Stromal cell of bone marrow (primary cell): ENCODE data around the gene OR7G1.
"Not testable (repeated sequence)": the region's sequence is repeated elsewhere in the genome, so short reads cannot be mapped to it uniquely, and the experiment has no call there.

Source experiments
- DNase-seq: peaks from one replicate; pipeline ENCODE4 v3.0.0-alpha.2; 2012; ENCODE audit warnings: low read depth

OR7G1 gene

GRCh38 chr19:9076901-9077300 lies 38.7 kb downstream of the OR7G1 start:
- DNase-seq: no peak

DNA sequence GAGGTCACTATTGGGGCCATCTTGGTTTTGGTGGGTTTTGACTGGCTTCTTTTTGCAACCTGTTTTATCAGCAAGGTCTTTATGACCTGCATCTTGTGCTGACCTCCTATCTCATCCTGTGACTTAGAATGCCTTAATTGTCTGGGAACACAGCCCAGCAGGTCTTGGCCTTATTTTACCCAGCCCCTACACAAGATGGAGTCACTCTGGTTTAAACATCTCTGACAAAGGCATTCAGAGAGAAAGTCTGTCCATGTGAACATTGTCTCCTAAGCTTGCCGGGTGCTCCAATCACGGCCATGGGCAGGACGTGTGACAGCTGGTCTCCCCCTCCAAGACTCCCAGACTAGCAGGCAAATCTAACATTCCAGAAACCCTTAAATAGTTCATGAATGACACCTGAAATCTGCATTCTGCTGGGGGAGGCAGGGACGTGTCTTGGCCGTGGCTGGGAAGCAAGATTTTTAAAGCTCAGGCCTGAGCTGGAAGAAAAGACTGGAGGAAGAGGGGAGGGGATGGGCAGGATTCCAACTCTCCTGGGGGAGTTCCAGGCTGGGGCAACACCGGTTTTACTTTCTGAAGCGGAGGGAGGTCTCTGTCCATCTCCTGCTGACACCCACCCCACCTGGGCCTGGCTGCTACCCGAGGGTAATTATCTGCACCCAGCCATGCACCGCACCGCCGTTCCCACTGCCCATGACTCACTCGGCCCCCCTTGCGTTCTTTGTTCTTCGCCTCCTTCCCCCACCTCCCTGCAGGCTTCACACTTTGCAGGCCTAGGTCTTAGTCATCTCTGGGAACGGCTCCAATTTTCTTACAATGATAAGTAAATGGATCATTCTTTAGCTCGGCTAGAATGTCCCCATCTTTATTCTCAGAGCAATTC lies 40.3 kb downstream of the OR7G1 start:
- peak; percentile 39 for DNase-seq

- DNase-seq: no peak
Observed at GRCh38 chr19:9073806-9074205, 41.8 kb downstream of the OR7G1 start.

DNA sequence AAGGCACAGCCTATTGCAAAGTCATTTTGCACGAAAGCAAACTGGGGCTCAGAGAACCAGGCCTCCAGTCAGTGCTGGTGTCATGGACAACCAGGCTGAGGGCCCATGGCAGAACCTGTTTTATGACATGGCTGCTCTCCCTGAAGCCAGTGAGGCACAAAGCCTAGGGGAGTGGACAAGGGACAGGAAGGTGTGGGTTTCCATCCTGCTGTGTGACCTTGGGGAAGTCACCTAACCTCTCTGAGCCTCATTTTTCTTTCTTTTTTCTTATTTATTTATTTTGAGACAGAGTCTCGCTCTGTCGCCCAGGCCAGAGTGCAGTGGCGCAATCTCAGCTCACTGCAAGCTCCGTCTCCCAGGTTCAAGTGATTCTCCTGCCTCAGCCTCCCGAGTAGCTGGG lies 43.8 kb downstream of the OR7G1 start:
- not testable (repeated sequence) for DNase-seq

GRCh38 chr19:9070066-9070465 lies 45.5 kb downstream of the OR7G1 start:
- DNase-seq: no peak

DNA sequence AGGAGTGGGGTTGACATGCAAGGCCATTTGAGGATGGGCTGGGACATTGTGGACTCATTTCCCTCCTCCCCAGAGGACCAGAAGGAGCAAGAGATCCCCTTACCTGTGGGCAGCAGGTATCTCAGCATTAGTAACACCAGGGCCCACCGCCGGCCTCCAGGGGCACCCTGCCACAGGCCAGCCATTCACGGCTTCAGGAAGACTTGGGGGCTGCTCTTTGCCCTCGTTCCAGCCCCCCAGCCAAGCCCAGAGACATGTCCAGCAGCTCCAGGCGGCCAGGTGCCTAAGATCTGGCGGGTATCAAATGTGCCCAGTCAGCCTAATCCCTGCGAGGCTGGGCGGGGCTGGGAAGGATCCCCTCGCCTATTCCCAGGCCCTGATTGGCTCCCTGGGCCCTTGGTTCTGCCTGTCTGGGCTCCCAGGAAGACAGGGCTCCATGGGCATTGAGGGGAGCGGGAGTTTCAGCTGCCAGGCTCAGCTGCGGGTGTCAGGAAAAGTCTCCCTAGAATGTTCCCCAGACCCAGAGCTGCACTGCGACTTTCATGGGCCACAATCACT lies 50.0 kb downstream of the OR7G1 start:
- DNase-seq: no peak
